GM12878 (cell line): ENCODE results near the gene MTRFR. TPM values are rescaled to one million over a fixed set of nuclear protein-coding genes. Genes with fewer than 3 reads are reported as not detected.

Experiments
- BHLHE40 ChIP-seq, 2 experiments: fragments of 450-650 bp in 1 of 2; IDR thresholded peaks; 2 replicates each; pipeline ENCODE4 v1.6.1; 2011 to 2017; ENCODE audit warnings: low read depth in 2 of 2, borderline replicate concordance in 1 of 2, improper control_type of control experiment in 1 of 2, low read length in 1 of 2, mild to moderate bottlenecking in 1 of 2
- BMI1 ChIP-seq: fragments of 450-650 bp; IDR thresholded peaks from 2 replicates; pipeline ENCODE4 v1.6.1; 2016; ENCODE audit warnings: mild to moderate bottlenecking, moderate library complexity, borderline replicate concordance
- CEBPZ ChIP-seq: fragments of 150-350 bp; IDR thresholded peaks from 2 replicates; pipeline ENCODE4 v1.6.1; 2016; ENCODE audit warnings: low read depth, low read length
- CHD4 ChIP-seq: fragments of 200-600 bp; sonication (generic); IDR thresholded peaks from 2 replicates; pipeline ENCODE4 v1.6.1; 2016; ENCODE audit warnings: mild to moderate bottlenecking
- CREB1 ChIP-seq: IDR thresholded peaks from 2 replicates; pipeline ENCODE4 v1.6.1; 2012; ENCODE audit warnings: low read depth, mild to moderate bottlenecking, inconsistent platforms
- DPF2 ChIP-seq: fragments of 450-650 bp; IDR thresholded peaks from 2 replicates; pipeline ENCODE4 v1.6.1; 2017; ENCODE audit warnings: mild to moderate bottlenecking
- ESRRA ChIP-seq: IDR thresholded peaks from 2 replicates; pipeline ENCODE4 v1.6.1; 2012; ENCODE audit warnings: mild to moderate bottlenecking, low read length, improper control_type of control experiment
- FOXM1 ChIP-seq: IDR thresholded peaks from 2 replicates; pipeline ENCODE4 v1.6.1; 2012; ENCODE audit warnings: low read depth, mild to moderate bottlenecking, inconsistent platforms, low read length, moderate library complexity
- HCFC1 ChIP-seq: fragments of 150-350 bp; IDR thresholded peaks from 2 replicates; pipeline ENCODE4 v1.6.1; 2014; ENCODE audit warnings: low read length
- IRF5 ChIP-seq: fragments of 450-650 bp; IDR thresholded peaks from 2 replicates; pipeline ENCODE4 v1.6.1; 2017; ENCODE audit warnings: borderline replicate concordance
- JUNB ChIP-seq: IDR thresholded peaks from 2 replicates; pipeline ENCODE4 v1.6.1; 2016; ENCODE audit warnings: antibody characterized with exemption, mild to moderate bottlenecking
- KAT2A ChIP-seq: conservative IDR thresholded peaks from 2 replicates; pipeline ENCODE4 v1.6.1; 2011; ENCODE audit warnings: low read depth, low read length; ENCODE audit not compliant: control insufficient read depth
- NFYA ChIP-seq: IDR thresholded peaks from 2 replicates; pipeline ENCODE4 v1.6.1; 2011; ENCODE audit warnings: low read depth, mild to moderate bottlenecking, low read length, improper control_type of control experiment, borderline replicate concordance
- NR2F1 ChIP-seq: fragments of 450-650 bp; conservative IDR thresholded peaks from 2 replicates; pipeline ENCODE4 v1.6.1; 2017; ENCODE audit warnings: mild to moderate bottlenecking
- NRF1 ChIP-seq: conservative IDR thresholded peaks from 2 replicates; pipeline ENCODE4 v1.6.1; 2011; ENCODE audit warnings: mild to moderate bottlenecking, low read depth, low read length, improper control_type of control experiment
- PAX8 ChIP-seq: fragments of 450-650 bp; IDR thresholded peaks from 2 replicates; pipeline ENCODE4 v1.6.1; 2017; ENCODE audit warnings: mild to moderate bottlenecking, moderate library complexity
- PKNOX1 ChIP-seq: fragments of 450-650 bp; IDR thresholded peaks from 2 replicates; pipeline ENCODE4 v1.6.1; 2016; ENCODE audit warnings: mild to moderate bottlenecking
- POLR2AphosphoS5 ChIP-seq: IDR thresholded peaks from 2 replicates; pipeline ENCODE4 v1.6.1; 2011; ENCODE audit warnings: mild to moderate bottlenecking, low read length, inconsistent platforms
- RAD21 ChIP-seq: IDR thresholded peaks from 2 replicates; pipeline ENCODE4 v1.6.1; 2011; ENCODE audit warnings: mild to moderate bottlenecking, low read depth, low read length, moderate library complexity; ENCODE audit not compliant: insufficient read depth
- RBBP5 ChIP-seq: fragments of 200-600 bp; sonication (generic); conservative IDR thresholded peaks from 2 replicates; pipeline ENCODE4 v1.6.1; 2016
- SIN3A ChIP-seq: IDR thresholded peaks from 2 replicates; pipeline ENCODE4 v1.6.1; 2012; ENCODE audit warnings: low read depth, low read length, improper control_type of control experiment
- SPI1 ChIP-seq: IDR thresholded peaks from 2 replicates; pipeline ENCODE4 v1.6.1; 2011; ENCODE audit warnings: low read depth, mild to moderate bottlenecking, low read length, moderate library complexity, borderline replicate concordance; ENCODE audit not compliant: insufficient read depth
- SUPT20H ChIP-seq: IDR thresholded peaks from 2 replicates; pipeline ENCODE4 v1.6.1; 2011; ENCODE audit warnings: low read depth, mild to moderate bottlenecking, low read length, moderate library complexity, borderline replicate concordance; ENCODE audit not compliant: control insufficient read depth
- SUZ12 ChIP-seq: fragments of 200-600 bp; sonication (generic); IDR thresholded peaks from one replicate; pipeline ENCODE4 v1.6.1; 2018; ENCODE audit warnings: antibody characterized with exemption, mild to moderate bottlenecking; ENCODE audit not compliant: unreplicated experiment
- YBX1 ChIP-seq: fragments of 450-650 bp; IDR thresholded peaks from 2 replicates; pipeline ENCODE4 v1.6.1; 2016; ENCODE audit warnings: antibody characterized with exemption
- ZBED1 ChIP-seq: IDR thresholded peaks from 2 replicates; pipeline ENCODE4 v1.6.1; 2016; ENCODE audit warnings: borderline replicate concordance
- polyA plus RNA-seq, 11 experiments: library from polyadenylated mRNA; depleted of rRNA in 4 of 11; unstranded in 6 of 11; stranded (reverse) in 5 of 11; fragments of >200 nt; fragmentation: Nextera tagmentation in 4 of 11; fragmentation: Illumina TruSeq in 1 of 11; extraction: Ambion mirVana in 4 of 11; extraction: Trizol in 1 of 11; gene quantifications; 1 replicate in 1 of 11; 2 replicates in 10 of 11; pipeline versions ENCODE4 v1.2.1 to v1.2.3, GENCODE V29; 2011 to 2016; ENCODE audit warnings: inconsistent platforms in 2 of 11, missing spikeins in 2 of 11, low read depth in 1 of 11
- total RNA-seq, 4 experiments: library from RNA; depleted of rRNA in 3 of 4; stranded (reverse); fragments of >200 nt in 3 of 4; fragmentation: Illumina TruSeq in 1 of 4; extraction: Trizol in 1 of 4; gene quantifications; 2 replicates each; pipeline versions ENCODE4 v1.2.1 to v1.2.3, GENCODE V29; 2013 to 2021

The MTRFR gene
- total and polyA plus RNA-seq, 10 of the 15 experiments (the other 5 are each of a cell fraction or from before 2014, with no cell fraction given): 12.2 to 33.4 (median 24.8) TPM

GRCh38 chr12:123232807-123233504 lies at the start of gene MTRFR, which contains the start of gene MPHOSPH9 (continued):
- TF ChIP-seq BHLHE40 (IDR thresholded peaks at IDR 0.05; ENCODE audit: borderline replicate concordance in 1 of 2, low read depth in 2 of 2, low read length in 1 of 2): peak in 1 of 2 experiments; percentile 57; a peak in 2 of 4 replicates
- TF ChIP-seq YBX1: no peak
- TF ChIP-seq CHD4: no peak
- TF ChIP-seq NFYA: no peak
- peak; percentile 68 for TF ChIP-seq ZBED1
- no peak for TF ChIP-seq FOXM1
- peak; percentile 32; the same call in 1 of the 2 replicates for TF ChIP-seq CEBPZ
- no peak for TF ChIP-seq BMI1
- peak; percentile 68 for TF ChIP-seq SIN3A
- 0 out of 2 replicates have a peak, but pooled peaks have one; percentile 55 for TF ChIP-seq ESRRA
- peak; percentile 37; the same call in 1 of the 2 replicates for TF ChIP-seq HCFC1
- TF ChIP-seq KAT2A: no peak
- no peak for TF ChIP-seq IRF5
- no peak for TF ChIP-seq SUPT20H
- TF ChIP-seq CREB1: 0 out of 2 replicates have a peak, but pooled peaks have one; percentile 22
- no peak for TF ChIP-seq PAX8
- TF ChIP-seq PKNOX1: peak; percentile 99
- TF ChIP-seq NRF1: peak; percentile 79
- no peak for TF ChIP-seq SPI1
- no peak for TF ChIP-seq RAD21
- no peak for TF ChIP-seq JUNB
- TF ChIP-seq DPF2: peak; percentile 98
- TF ChIP-seq SUZ12: no peak
- peak; percentile 97 for TF ChIP-seq NR2F1
- no peak for TF ChIP-seq RBBP5
- TF ChIP-seq POLR2AphosphoS5: peak; percentile 99
